HG03139 (cell line): Measurements from ENCODE around the gene DAPP1.

Experiments used
- ATAC-seq: cut with Tn5 transposase; IDR thresholded peaks from one replicate; pipeline ENCODE4 v1.9.1; 2021; ENCODE audit not compliant: unreplicated experiment

DAPP1 gene

GRCh38 chr4:99894161-99894997 is 77.8 kb downstream of the DAPP1 start, which contains the start of gene LAMTOR3:
LAMTOR3 (minus strand) TSS chr4:99894427; CDS start chr4:99893963, 464 bp downstream.
- peak; percentile 99 for ATAC-seq

DNA sequence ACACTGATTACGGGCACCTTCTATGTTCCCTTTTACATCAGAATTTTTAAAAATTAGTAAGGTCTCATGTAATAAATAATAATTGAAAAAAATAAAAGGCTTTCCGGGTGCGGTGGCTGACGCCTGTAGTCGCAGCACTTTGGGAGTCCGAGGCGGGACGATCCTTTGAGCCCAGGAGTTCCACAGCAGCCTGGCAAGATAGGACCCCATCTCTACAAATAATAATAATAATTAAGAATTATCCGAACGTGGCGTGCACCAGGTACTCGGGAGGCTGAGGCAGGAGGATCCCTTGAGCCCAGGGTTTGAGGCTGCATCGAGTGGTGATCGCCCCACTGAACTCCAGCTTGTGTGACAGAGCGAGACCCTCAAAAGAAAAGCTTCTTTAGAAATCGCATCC is 78.4 kb downstream of the DAPP1 start:
- no peak for ATAC-seq

GRCh38 chr4:99915449-99915848 is 98.8 kb downstream of the DAPP1 start:
- no peak for ATAC-seq

- ATAC-seq, result no peak
These were observed 100.9 kb downstream of the DAPP1 start for GRCh38 chr4:99917575-99917974.

DNA sequence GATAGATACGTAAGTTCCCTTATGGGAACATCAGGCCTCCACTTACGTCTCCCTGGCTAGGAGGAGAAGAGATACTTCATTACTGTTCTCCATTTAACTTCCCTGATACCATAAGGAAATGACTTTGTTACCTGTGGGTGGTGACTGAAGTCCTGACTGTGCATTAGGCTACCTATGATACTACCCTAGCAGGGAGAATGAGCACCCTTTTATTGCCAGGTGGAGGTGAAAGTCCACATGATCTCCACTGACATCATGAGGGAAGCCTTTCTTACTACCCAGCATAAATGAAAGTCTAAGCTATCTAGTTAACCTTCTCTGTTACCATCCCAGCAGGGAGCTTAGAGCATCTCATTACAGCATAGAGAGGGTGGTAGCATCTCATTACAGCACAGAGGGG is 102.0 kb downstream of the DAPP1 start:
- no peak for ATAC-seq
